ENCODE measurements around the gene EDC3. TPM values are rescaled to one million over a fixed set of nuclear protein-coding genes. Genes with fewer than 3 reads are reported as not detected.

Gene EDC3
- polyA plus RNA-seq, 2 donors, result 12.2 to 14.5 TPM

DNA sequence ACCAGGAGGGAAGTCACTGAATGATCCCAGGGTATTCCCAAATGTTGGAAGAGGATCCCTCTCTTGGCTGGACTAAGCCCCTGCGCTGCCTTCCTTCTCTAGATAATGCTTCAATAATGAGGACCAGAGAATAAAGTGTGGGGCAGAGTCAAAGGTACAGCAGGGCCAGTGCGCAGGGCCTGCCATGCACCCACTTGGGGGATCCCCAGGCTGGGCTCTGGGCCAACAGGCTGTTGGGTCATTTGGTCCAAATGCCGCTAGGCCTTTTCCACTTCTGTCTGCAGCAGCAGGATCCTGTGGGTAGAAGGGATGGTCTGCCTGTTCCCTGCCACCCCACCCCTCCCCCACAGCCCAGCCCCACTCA, 85.9 kb downstream of the EDC3 start:
- 77 to 88% methylated on average over 3 of the region's 3 CpGs for WGBS, 2 donors
- H3K27ac ChIP-seq (ENCODE audit: low read depth in 2 of 2, low read length in 1 of 2), result no peak overlapping the region
- no peaks in the 10 kb centered on the region for H3K9me3 ChIP-seq (ENCODE audit: control insufficient read depth in 2 of 2, insufficient read depth in 1 of 2, low read depth in 1 of 2, low read length in 1 of 2)
- H3K4me1 ChIP-seq (ENCODE audit: control insufficient read depth in 2 of 2, insufficient read depth in 2 of 2, low read length in 1 of 2), result peaks cover 4 to 5% of the 10 kb centered on the region in 2 donors
- no peaks in the 10 kb centered on the region for H3K36me3 ChIP-seq (ENCODE audit: control insufficient read depth in 2 of 2, insufficient read depth in 2 of 2, low read length in 1 of 2)
- no peak overlapping the region for H3K4me3 ChIP-seq (ENCODE audit: low read depth in 1 of 2, low read length in 2 of 2)
- no peaks in the 10 kb centered on the region for H3K27me3 ChIP-seq (ENCODE audit: control insufficient read depth in 1 of 2, insufficient read depth in 2 of 2, low read length in 2 of 2)

GRCh38 chr15:74608786-74609185, 87.0 kb downstream of the EDC3 start:
- no peaks in the 10 kb centered on the region for H3K36me3 ChIP-seq (ENCODE audit: control insufficient read depth in 2 of 2, insufficient read depth in 2 of 2, low read length in 1 of 2)

GRCh38 chr15:74605795-74606150, 90.1 kb downstream of the EDC3 start:
- H3K4me3 ChIP-seq (ENCODE audit: low read depth in 1 of 2, low read length in 2 of 2), result no peak overlapping the region
- no peaks in the 10 kb centered on the region for H3K4me1 ChIP-seq (ENCODE audit: control insufficient read depth in 2 of 2, insufficient read depth in 2 of 2, low read length in 1 of 2)
- WGBS, 2 donors, result 62 to 78% methylated on average over 1 of the region's 1 CpG
- H3K9me3 ChIP-seq (ENCODE audit: control insufficient read depth in 2 of 2, insufficient read depth in 1 of 2, low read depth in 1 of 2, low read length in 1 of 2), result no peaks in the 10 kb centered on the region
- no peak overlapping the region for H3K27ac ChIP-seq (ENCODE audit: low read depth in 2 of 2, low read length in 1 of 2)
- H3K27me3 ChIP-seq (ENCODE audit: control insufficient read depth in 1 of 2, insufficient read depth in 2 of 2, low read length in 2 of 2), result no peaks in the 10 kb centered on the region
- H3K36me3 ChIP-seq (ENCODE audit: control insufficient read depth in 2 of 2, insufficient read depth in 2 of 2, low read length in 1 of 2), result no peaks in the 10 kb centered on the region

More at GRCh38 chr15:74608786-74609185, 87.0 kb downstream of the EDC3 start:
- Histone ChIP-seq H3K9me3 (ENCODE audit: control insufficient read depth in 2 of 2, insufficient read depth in 1 of 2, low read depth in 1 of 2, low read length in 1 of 2) (no peaks in the 10 kb centered on the region), H3K27ac (ENCODE audit: low read depth in 2 of 2, low read length in 1 of 2) (no peak overlapping the region), H3K27me3 (ENCODE audit: control insufficient read depth in 1 of 2, insufficient read depth in 2 of 2, low read length in 2 of 2) (no peaks in the 10 kb centered on the region), H3K4me1 (ENCODE audit: control insufficient read depth in 2 of 2, insufficient read depth in 2 of 2, low read length in 1 of 2) (peaks cover 4 to 5% of the 10 kb centered on the region in 2 donors), H3K4me3 (ENCODE audit: low read depth in 1 of 2, low read length in 2 of 2) (no peak overlapping the region)
- 69% methylated on average over 3 of the region's 3 CpGs for WGBS, 2 donors

DNA sequence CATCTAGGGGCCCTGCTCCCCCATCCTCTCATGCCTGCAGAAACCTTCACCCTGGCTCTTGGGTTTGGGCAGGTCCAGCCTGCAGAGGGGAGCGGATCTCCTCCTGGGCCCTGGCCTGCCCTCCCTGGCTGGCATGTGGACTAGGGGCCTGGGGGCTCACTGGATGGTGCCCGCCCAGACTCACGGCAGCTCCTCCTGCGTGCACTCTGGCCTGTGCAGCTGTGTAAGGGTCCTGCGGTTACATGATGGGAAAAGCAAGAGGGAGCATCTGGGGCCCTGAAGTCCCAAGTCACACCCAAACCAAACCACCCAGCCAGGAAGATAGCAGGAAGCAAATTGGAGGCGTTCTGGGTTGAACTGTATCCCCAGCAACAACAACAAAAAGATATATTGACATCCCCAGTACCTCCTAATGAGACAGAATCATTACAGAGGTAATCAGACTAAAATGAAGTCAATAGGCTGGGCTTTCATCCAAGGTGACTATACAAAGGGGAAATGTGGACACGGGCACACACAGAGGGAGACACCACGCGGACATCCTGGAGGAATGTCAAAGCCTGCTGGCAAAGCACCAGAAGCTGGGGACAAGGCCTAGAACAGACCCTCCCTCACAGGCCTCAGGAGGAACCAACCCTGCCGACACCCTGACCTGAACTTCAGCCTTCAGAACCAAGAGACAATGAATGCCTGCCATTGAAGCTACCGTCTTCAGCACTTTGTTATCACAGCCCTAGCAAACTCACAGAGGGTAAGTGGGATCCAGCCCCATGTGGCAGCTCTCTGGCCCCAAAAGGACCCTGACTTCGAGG, 90.6 kb downstream of the EDC3 start:
- Histone ChIP-seq H3K4me1 (ENCODE audit: control insufficient read depth in 2 of 2, insufficient read depth in 2 of 2, low read length in 1 of 2) (no peaks in the 10 kb centered on the region), H3K36me3 (ENCODE audit: control insufficient read depth in 2 of 2, insufficient read depth in 2 of 2, low read length in 1 of 2) (no peaks in the 10 kb centered on the region), H3K27me3 (ENCODE audit: control insufficient read depth in 1 of 2, insufficient read depth in 2 of 2, low read length in 2 of 2) (no peaks in the 10 kb centered on the region), H3K9me3 (ENCODE audit: control insufficient read depth in 2 of 2, insufficient read depth in 1 of 2, low read depth in 1 of 2, low read length in 1 of 2) (no peaks in the 10 kb centered on the region), H3K27ac (ENCODE audit: low read depth in 2 of 2, low read length in 1 of 2) (no peak overlapping the region), H3K4me3 (ENCODE audit: low read depth in 1 of 2, low read length in 2 of 2) (no peak overlapping the region)
- WGBS, 2 donors, result 77 to 82% methylated on average over 12 of the region's 12 CpGs

GRCh38 chr15:74603789-74604705, 91.8 kb downstream of the EDC3 start:
- Histone ChIP-seq H3K36me3 (ENCODE audit: control insufficient read depth in 2 of 2, insufficient read depth in 2 of 2, low read length in 1 of 2) (no peaks in the 10 kb centered on the region), H3K4me1 (ENCODE audit: control insufficient read depth in 2 of 2, insufficient read depth in 2 of 2, low read length in 1 of 2) (peaks cover under 1 to 8% of the 10 kb centered on the region in 2 donors), H3K27me3 (ENCODE audit: control insufficient read depth in 1 of 2, insufficient read depth in 2 of 2, low read length in 2 of 2) (no peaks in the 10 kb centered on the region), H3K27ac (ENCODE audit: low read depth in 2 of 2, low read length in 1 of 2) (no peak overlapping the region), H3K4me3 (ENCODE audit: low read depth in 1 of 2, low read length in 2 of 2) (no peak overlapping the region), H3K9me3 (ENCODE audit: control insufficient read depth in 2 of 2, insufficient read depth in 1 of 2, low read depth in 1 of 2, low read length in 1 of 2) (no peaks in the 10 kb centered on the region)
- 83 to 91% methylated on average over 11 of the region's 11 CpGs for WGBS, 2 donors

- Histone ChIP-seq H3K4me3 (ENCODE audit: low read depth in 1 of 2, low read length in 2 of 2) (no peak overlapping the region), H3K9me3 (ENCODE audit: control insufficient read depth in 2 of 2, insufficient read depth in 1 of 2, low read depth in 1 of 2, low read length in 1 of 2) (no peaks in the 10 kb centered on the region), H3K36me3 (ENCODE audit: control insufficient read depth in 2 of 2, insufficient read depth in 2 of 2, low read length in 1 of 2) (no peaks in the 10 kb centered on the region), H3K27ac (ENCODE audit: low read depth in 2 of 2, low read length in 1 of 2) (no peak overlapping the region), H3K27me3 (ENCODE audit: control insufficient read depth in 1 of 2, insufficient read depth in 2 of 2, low read length in 2 of 2) (no peaks in the 10 kb centered on the region), H3K4me1 (ENCODE audit: control insufficient read depth in 2 of 2, insufficient read depth in 2 of 2, low read length in 1 of 2) (peaks cover 4 to 11% of the 10 kb centered on the region in 2 donors)
- WGBS, 2 donors, result 89 to 91% methylated on average over 13 of the region's 13 CpGs
Observed at GRCh38 chr15:74603026-74603788, 92.6 kb downstream of the EDC3 start.

DNA sequence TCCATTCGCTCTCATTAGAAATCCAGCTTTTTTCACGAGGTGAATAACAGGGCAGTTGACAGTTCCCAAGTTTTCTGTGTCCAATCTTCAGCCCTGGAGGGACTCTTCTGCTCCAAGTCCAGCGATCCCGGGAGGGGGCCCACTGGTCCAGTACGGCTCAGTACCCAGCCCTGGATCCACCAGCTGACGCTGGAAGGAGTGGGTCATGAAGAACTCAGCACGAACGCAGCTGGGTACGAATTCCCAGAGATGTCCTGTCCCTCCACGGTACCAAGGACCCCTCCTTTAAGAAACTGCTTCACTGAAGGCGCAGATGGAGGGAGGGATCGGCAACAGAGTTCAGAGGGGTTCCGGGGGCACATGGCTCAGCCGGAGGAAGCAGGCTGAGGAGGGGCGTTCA, 96.7 kb downstream of the EDC3 start:
- Histone ChIP-seq H3K9me3 (ENCODE audit: control insufficient read depth in 2 of 2, insufficient read depth in 1 of 2, low read depth in 1 of 2, low read length in 1 of 2) (no peaks in the 10 kb centered on the region), H3K4me1 (ENCODE audit: control insufficient read depth in 2 of 2, insufficient read depth in 2 of 2, low read length in 1 of 2) (peaks cover 4 to 11% of the 10 kb centered on the region in 2 donors), H3K36me3 (ENCODE audit: control insufficient read depth in 2 of 2, insufficient read depth in 2 of 2, low read length in 1 of 2) (peaks cover 0 to 9% of the 10 kb centered on the region in 2 donors), H3K27ac (ENCODE audit: low read depth in 2 of 2, low read length in 1 of 2) (peak overlapping the region in 1 of 2 donors; percentile 90), H3K27me3 (ENCODE audit: control insufficient read depth in 1 of 2, insufficient read depth in 2 of 2, low read length in 2 of 2) (no peaks in the 10 kb centered on the region), H3K4me3 (ENCODE audit: low read depth in 1 of 2, low read length in 2 of 2) (peak overlapping the region in 1 of 2 donors; percentile 70)
- 76 to 79% methylated on average over 15 of the region's 15 CpGs for WGBS, 2 donors

GRCh38 chr15:74598126-74598842, 97.5 kb downstream of the EDC3 start:
- peaks cover 4 to 11% of the 10 kb centered on the region in 2 donors for H3K4me1 ChIP-seq (ENCODE audit: control insufficient read depth in 2 of 2, insufficient read depth in 2 of 2, low read length in 1 of 2)
- peak overlapping the region; percentile 55 to 90 for H3K27ac ChIP-seq (ENCODE audit: low read depth in 2 of 2, low read length in 1 of 2)
- H3K9me3 ChIP-seq (ENCODE audit: control insufficient read depth in 2 of 2, insufficient read depth in 1 of 2, low read depth in 1 of 2, low read length in 1 of 2), result no peaks in the 10 kb centered on the region
- H3K36me3 ChIP-seq (ENCODE audit: control insufficient read depth in 2 of 2, insufficient read depth in 2 of 2, low read length in 1 of 2), result peaks cover 0 to 10% of the 10 kb centered on the region in 2 donors
- H3K27me3 ChIP-seq (ENCODE audit: control insufficient read depth in 1 of 2, insufficient read depth in 2 of 2, low read length in 2 of 2), result no peaks in the 10 kb centered on the region
- H3K4me3 ChIP-seq (ENCODE audit: low read depth in 1 of 2, low read length in 2 of 2), result peak overlapping the region; percentile 58 to 70
- 2% methylated on average over 26 of the region's 26 CpGs for WGBS, 2 donors
